Kidney epithelial cell (primary cell): ENCODE results near the gene DHX8. TPM values are rescaled to one million over a fixed set of nuclear protein-coding genes. Genes with fewer than 3 reads are reported as not detected.

Experiments used
- DNase-seq: peaks from one replicate; pipeline ENCODE4 v3.0.0-alpha.2; 2010; ENCODE audit warnings: low read depth
- H3K27me3 ChIP-seq: 2 replicates; pipeline ENCODE4 v1.6.0; 2011; ENCODE audit warnings: low read length; ENCODE audit not compliant: control insufficient read depth, insufficient read depth
- H3K36me3 ChIP-seq: 2 replicates; pipeline ENCODE4 v1.5.1; 2011; ENCODE audit warnings: low read length; ENCODE audit not compliant: control insufficient read depth, insufficient read depth
- H3K4me3 ChIP-seq: 2 replicates; pipeline ENCODE4 v1.5.1; 2011; ENCODE audit warnings: low read depth, mild to moderate bottlenecking, control low read depth, low read length
- CTCF ChIP-seq: IDR thresholded peaks from 2 replicates; pipeline ENCODE4 v1.5.1; 2011; ENCODE audit warnings: mild to moderate bottlenecking, moderate library complexity, low read length, control low read depth, inconsistent platforms; ENCODE audit not compliant: insufficient read depth, poor library complexity, severe bottlenecking
- total RNA-seq: library from RNA; depleted of rRNA; stranded (reverse); fragments of >200 nt; gene quantifications from 2 replicates; pipeline ENCODE4 v1.2.3, GENCODE V29; 2015

The DHX8 gene
- total RNA-seq, 1 donor from 2014 or later, result 29.9 TPM

GRCh38 chr17:43547189-43547550 lies 63.4 kb downstream of the DHX8 start:
- no peaks in the 10 kb centered on the region for H3K27me3 ChIP-seq
- no peaks in the 10 kb centered on the region for H3K36me3 ChIP-seq
- H3K4me3 ChIP-seq, result no peak overlapping the region
- no peak for TF ChIP-seq CTCF
- no peak for DNase-seq

GRCh38 chr17:43547659-43548256 lies 64.0 kb downstream of the DHX8 start:
- no peak for DNase-seq
- Histone ChIP-seq H3K36me3 (no peaks in the 10 kb centered on the region), H3K27me3 (no peaks in the 10 kb centered on the region), H3K4me3 (no peak overlapping the region)
- no peak for TF ChIP-seq CTCF

- DNase-seq, result no peak
- Histone ChIP-seq H3K27me3 (no peaks in the 10 kb centered on the region), H3K4me3 (no peak overlapping the region), H3K36me3 (no peaks in the 10 kb centered on the region)
- no peak for TF ChIP-seq CTCF
Observed at GRCh38 chr17:43548689-43549379, 65.1 kb downstream of the DHX8 start.

- Histone ChIP-seq H3K27me3 (no peaks in the 10 kb centered on the region), H3K4me3 (no peak overlapping the region), H3K36me3 (no peaks in the 10 kb centered on the region)
- no peak for TF ChIP-seq CTCF
- DNase-seq, result no peak
Observed at GRCh38 chr17:43549496-43549895, 65.7 kb downstream of the DHX8 start.

- H3K36me3 ChIP-seq, result no peaks in the 10 kb centered on the region
- DNase-seq, result no peak
- TF ChIP-seq CTCF, result no peak
- H3K27me3 ChIP-seq, result no peaks in the 10 kb centered on the region
- H3K4me3 ChIP-seq, result no peak overlapping the region
Observed at GRCh38 chr17:43550754-43551153, 67.0 kb downstream of the DHX8 start.
